HL-60 (cell line): ENCODE measurements around the gene METTL15.

Source experiments
- DNase-seq, 2 experiments: peaks; one replicate each; pipeline ENCODE4 v3.0.0-alpha.2; 2010 to 2020; ENCODE audit warnings: low read depth in 1 of 2, low spot score in 1 of 2
- H3K27ac ChIP-seq: fragments of 250-450 bp; sonication (Bioruptor Pico); replicated peaks from 2 replicates; pipeline ENCODE4 v1.5.1; 2020; ENCODE audit warnings: mild to moderate bottlenecking, moderate library complexity
- H3K27me3 ChIP-seq: fragments of 250-450 bp; sonication (Bioruptor Pico); 2 replicates; pipeline ENCODE4 v1.5.1; 2021; ENCODE audit warnings: mild to moderate bottlenecking, moderate library complexity; ENCODE audit not compliant: insufficient read depth, poor library complexity, severe bottlenecking
- H3K4me3 ChIP-seq: replicated peaks from 2 replicates; pipeline ENCODE4 v1.5.1; 2011; ENCODE audit warnings: mild to moderate bottlenecking, control low read depth, low read length; ENCODE audit not compliant: insufficient read depth
- GABPA ChIP-seq: IDR thresholded peaks from 2 replicates; pipeline ENCODE4 v1.6.1; 2012; ENCODE audit warnings: low read depth
- POLR2AphosphoS5 ChIP-seq: IDR thresholded peaks from 2 replicates; pipeline ENCODE4 v1.6.1; 2012; ENCODE audit warnings: low read depth
- SPI1 ChIP-seq: IDR thresholded peaks from 2 replicates; pipeline ENCODE4 v1.6.1; 2012; ENCODE audit warnings: low read depth, mild to moderate bottlenecking, borderline replicate concordance
- TF ChIP-seq, protein P1 (sequence below): IDR thresholded peaks from 2 replicates; pipeline ENCODE4 v1.6.1; 2012; ENCODE audit warnings: low read depth; ENCODE audit not compliant: insufficient replicate concordance
- TF ChIP-seq, protein P2 (sequence below): IDR thresholded peaks from one replicate; pipeline ENCODE4 v1.5.1; 2011; ENCODE audit warnings: low read length, control low read depth, inconsistent platforms; ENCODE audit not compliant: insufficient read depth

METTL15 gene

DNA sequence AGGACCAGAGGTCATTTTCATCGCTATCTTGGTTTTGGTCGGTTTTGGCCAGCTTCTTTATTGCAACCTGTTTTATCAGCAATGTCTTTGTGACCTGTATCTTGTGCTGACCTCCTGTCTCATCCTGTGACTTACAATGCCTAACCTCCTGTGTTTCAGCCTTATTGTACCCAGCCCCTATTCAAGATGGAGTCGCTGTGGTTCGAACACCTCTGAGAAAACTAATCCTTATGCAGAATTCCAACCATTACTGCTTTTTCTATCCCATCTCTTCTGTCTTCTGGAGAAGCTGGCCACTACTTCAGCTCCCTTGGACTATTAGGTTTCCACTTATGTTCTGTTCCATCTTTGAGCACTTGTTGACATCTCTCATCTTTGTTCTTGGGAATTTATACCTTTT is 62.6 kb downstream of the METTL15 start:
- no peak overlapping the region for H3K27ac ChIP-seq
- no peak overlapping the region for H3K4me3 ChIP-seq
- no peak for DNase-seq
- TF ChIP-seq POLR2AphosphoS5 (no peak), GABPA (no peak), SPI1 (no peak)
- TF ChIP-seq, protein P1, sequence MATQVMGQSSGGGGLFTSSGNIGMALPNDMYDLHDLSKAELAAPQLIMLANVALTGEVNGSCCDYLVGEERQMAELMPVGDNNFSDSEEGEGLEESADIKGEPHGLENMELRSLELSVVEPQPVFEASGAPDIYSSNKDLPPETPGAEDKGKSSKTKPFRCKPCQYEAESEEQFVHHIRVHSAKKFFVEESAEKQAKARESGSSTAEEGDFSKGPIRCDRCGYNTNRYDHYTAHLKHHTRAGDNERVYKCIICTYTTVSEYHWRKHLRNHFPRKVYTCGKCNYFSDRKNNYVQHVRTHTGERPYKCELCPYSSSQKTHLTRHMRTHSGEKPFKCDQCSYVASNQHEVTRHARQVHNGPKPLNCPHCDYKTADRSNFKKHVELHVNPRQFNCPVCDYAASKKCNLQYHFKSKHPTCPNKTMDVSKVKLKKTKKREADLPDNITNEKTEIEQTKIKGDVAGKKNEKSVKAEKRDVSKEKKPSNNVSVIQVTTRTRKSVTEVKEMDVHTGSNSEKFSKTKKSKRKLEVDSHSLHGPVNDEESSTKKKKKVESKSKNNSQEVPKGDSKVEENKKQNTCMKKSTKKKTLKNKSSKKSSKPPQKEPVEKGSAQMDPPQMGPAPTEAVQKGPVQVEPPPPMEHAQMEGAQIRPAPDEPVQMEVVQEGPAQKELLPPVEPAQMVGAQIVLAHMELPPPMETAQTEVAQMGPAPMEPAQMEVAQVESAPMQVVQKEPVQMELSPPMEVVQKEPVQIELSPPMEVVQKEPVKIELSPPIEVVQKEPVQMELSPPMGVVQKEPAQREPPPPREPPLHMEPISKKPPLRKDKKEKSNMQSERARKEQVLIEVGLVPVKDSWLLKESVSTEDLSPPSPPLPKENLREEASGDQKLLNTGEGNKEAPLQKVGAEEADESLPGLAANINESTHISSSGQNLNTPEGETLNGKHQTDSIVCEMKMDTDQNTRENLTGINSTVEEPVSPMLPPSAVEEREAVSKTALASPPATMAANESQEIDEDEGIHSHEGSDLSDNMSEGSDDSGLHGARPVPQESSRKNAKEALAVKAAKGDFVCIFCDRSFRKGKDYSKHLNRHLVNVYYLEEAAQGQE: no peak
- TF ChIP-seq, protein P2, sequence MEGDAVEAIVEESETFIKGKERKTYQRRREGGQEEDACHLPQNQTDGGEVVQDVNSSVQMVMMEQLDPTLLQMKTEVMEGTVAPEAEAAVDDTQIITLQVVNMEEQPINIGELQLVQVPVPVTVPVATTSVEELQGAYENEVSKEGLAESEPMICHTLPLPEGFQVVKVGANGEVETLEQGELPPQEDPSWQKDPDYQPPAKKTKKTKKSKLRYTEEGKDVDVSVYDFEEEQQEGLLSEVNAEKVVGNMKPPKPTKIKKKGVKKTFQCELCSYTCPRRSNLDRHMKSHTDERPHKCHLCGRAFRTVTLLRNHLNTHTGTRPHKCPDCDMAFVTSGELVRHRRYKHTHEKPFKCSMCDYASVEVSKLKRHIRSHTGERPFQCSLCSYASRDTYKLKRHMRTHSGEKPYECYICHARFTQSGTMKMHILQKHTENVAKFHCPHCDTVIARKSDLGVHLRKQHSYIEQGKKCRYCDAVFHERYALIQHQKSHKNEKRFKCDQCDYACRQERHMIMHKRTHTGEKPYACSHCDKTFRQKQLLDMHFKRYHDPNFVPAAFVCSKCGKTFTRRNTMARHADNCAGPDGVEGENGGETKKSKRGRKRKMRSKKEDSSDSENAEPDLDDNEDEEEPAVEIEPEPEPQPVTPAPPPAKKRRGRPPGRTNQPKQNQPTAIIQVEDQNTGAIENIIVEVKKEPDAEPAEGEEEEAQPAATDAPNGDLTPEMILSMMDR: no peak
- no peaks in the 10 kb centered on the region for H3K27me3 ChIP-seq

DNA sequence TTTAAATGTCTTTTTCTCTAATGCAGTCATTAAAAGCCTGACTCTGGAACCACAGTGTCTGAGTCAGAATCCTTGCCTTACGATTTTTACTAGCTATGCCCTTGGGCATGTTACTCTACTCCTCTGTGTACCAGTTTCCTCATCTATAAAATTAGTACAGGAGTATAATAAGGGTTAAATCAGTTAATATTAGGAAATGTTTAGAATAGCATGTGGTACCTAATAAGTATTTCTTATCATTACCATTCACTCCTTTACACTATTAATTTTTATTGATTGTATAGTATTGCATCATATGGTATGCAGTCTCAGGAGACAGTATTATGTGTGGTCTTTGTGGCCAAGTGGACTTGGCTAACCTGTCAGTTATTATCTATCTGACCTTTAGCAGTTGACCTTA is 68.2 kb downstream of the METTL15 start:
- TF ChIP-seq, protein P1: no peak
- no peak for TF ChIP-seq GABPA
- TF ChIP-seq POLR2AphosphoS5: no peak
- TF ChIP-seq SPI1: no peak
- TF ChIP-seq, protein P2: no peak
- no peak for DNase-seq
- Histone ChIP-seq H3K4me3 (no peak overlapping the region), H3K27ac (no peak overlapping the region), H3K27me3 (no peaks in the 10 kb centered on the region)

DNA sequence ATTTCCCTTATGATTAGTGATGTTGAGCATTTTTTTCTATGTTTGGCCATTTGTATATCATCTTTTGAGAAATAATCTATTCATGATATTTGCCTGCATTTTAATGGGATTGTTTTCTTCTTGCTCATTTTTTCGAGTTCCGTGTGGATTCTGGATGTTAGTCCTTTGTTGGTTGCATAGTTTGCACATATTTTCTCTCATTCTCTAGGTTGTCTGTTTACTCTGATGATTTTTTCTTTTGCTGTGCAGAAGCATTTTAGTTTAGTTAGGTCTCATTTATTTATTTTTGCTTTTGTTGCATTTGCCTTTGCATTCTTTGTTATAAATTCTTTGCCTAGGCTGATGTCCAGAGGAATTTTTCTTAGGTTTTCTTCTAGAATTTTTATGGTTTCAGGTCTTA is 87.3 kb downstream of the METTL15 start:
- H3K4me3 ChIP-seq: no peak overlapping the region
- DNase-seq: no peak
- H3K27me3 ChIP-seq: no peaks in the 10 kb centered on the region
- TF ChIP-seq, protein P1: no peak
- TF ChIP-seq SPI1 (no peak), POLR2AphosphoS5 (no peak), GABPA (no peak)
- TF ChIP-seq, protein P2: no peak
- no peak overlapping the region for H3K27ac ChIP-seq
